GM13976 (cell line): Measurements from ENCODE around the gene GPX6.
A peak's percentile ranks its signal among the peaks of the same experiment; 100 is the strongest.

ENCODE experiments used
- DNase-seq: peaks from one replicate; pipeline ENCODE4 v3.0.0; 2012; ENCODE audit warnings: low spot score
- CTCF ChIP-seq: IDR thresholded peaks from 2 replicates; pipeline ENCODE4 v1.5.1; 2012; ENCODE audit warnings: borderline replicate concordance, mild to moderate bottlenecking; ENCODE audit not compliant: insufficient read depth; ENCODE audit errors: extremely low read depth, missing control alignments, control extremely low read depth
- in situ Hi-C: fragments of 300-500 bp; cut with MboI; formaldehyde crosslinking; loops from one replicate; pipeline ENCODE4 v1.12.0; 2022; ENCODE audit warnings: low sequenced_read_pairs, mixed read lengths, inconsistent platforms; ENCODE audit not compliant: unreplicated experiment

Gene GPX6

GRCh38 chr6:28489366-28490204, 26.0 kb downstream of the GPX6 start:
- DNase-seq: peak; percentile 80
- in situ Hi-C loops: no loop called here
- TF ChIP-seq CTCF: no peak

GRCh38 chr6:28488916-28489365, 26.7 kb downstream of the GPX6 start:
- peak; percentile 37 for DNase-seq
- in situ Hi-C loops: no loop called here
- TF ChIP-seq CTCF: no peak

GRCh38 chr6:28486988-28487742, 28.4 kb downstream of the GPX6 start:
- DNase-seq: no peak
- TF ChIP-seq CTCF: no peak
- in situ Hi-C loops: no loop called here

GRCh38 chr6:28486533-28486932, 29.1 kb downstream of the GPX6 start:
- in situ Hi-C loops: no loop called here
- TF ChIP-seq CTCF: no peak

GRCh38 chr6:28485482-28485881, 30.1 kb downstream of the GPX6 start:
- no peak for TF ChIP-seq CTCF
- in situ Hi-C loops: no loop called here
- no peak for DNase-seq

More at GRCh38 chr6:28486533-28486932, 29.1 kb downstream of the GPX6 start:
- DNase-seq: no peak

GRCh38 chr6:28480253-28480932, 35.2 kb downstream of the GPX6 start:
- no peak for TF ChIP-seq CTCF
- no peak for DNase-seq
- in situ Hi-C loops: no loop called here
